ENCODE results near the gene SEC63. TPM values are rescaled to one million over a fixed set of nuclear protein-coding genes. Genes with fewer than 3 reads are reported as not detected.

SEC63 gene
- total and polyA plus RNA-seq, 4 donors = 20.7 to 69.4 (median 27.4) TPM

GRCh38 chr6:107822176-107823046, 135.6 kb downstream of the SEC63 start (continued):
- TF ChIP-seq, protein P1, sequence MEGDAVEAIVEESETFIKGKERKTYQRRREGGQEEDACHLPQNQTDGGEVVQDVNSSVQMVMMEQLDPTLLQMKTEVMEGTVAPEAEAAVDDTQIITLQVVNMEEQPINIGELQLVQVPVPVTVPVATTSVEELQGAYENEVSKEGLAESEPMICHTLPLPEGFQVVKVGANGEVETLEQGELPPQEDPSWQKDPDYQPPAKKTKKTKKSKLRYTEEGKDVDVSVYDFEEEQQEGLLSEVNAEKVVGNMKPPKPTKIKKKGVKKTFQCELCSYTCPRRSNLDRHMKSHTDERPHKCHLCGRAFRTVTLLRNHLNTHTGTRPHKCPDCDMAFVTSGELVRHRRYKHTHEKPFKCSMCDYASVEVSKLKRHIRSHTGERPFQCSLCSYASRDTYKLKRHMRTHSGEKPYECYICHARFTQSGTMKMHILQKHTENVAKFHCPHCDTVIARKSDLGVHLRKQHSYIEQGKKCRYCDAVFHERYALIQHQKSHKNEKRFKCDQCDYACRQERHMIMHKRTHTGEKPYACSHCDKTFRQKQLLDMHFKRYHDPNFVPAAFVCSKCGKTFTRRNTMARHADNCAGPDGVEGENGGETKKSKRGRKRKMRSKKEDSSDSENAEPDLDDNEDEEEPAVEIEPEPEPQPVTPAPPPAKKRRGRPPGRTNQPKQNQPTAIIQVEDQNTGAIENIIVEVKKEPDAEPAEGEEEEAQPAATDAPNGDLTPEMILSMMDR (IDR thresholded peaks at IDR 0.05; ENCODE audit: low read depth, low read length, missing input control) = no peak
- TF ChIP-seq ATF3 (IDR thresholded peaks at IDR 0.05) = no peak
- TF ChIP-seq YY1 (IDR thresholded peaks at IDR 0.05) = peak; percentile 8
- no peak for TF ChIP-seq FOXA1 (IDR thresholded peaks at IDR 0.05)
- TF ChIP-seq FOXA2 (IDR thresholded peaks at IDR 0.05) = no peak
- TF ChIP-seq GABPA (IDR thresholded peaks at IDR 0.05 in 1 of 2, conservative IDR thresholded peaks at IDR 0.05 in 1 of 2) = no peak
- no peak for TF ChIP-seq SP1 (IDR thresholded peaks at IDR 0.05)
- TF ChIP-seq HNF4A (conservative IDR thresholded peaks at IDR 0.05) = peak in 1 of 2 donors; percentile 16
- TF ChIP-seq NR2F2 (IDR thresholded peaks at IDR 0.05) = no peak
- TF ChIP-seq EGR1 (IDR thresholded peaks at IDR 0.05; ENCODE audit: low read depth in 2 of 2) = no peak

DNA sequence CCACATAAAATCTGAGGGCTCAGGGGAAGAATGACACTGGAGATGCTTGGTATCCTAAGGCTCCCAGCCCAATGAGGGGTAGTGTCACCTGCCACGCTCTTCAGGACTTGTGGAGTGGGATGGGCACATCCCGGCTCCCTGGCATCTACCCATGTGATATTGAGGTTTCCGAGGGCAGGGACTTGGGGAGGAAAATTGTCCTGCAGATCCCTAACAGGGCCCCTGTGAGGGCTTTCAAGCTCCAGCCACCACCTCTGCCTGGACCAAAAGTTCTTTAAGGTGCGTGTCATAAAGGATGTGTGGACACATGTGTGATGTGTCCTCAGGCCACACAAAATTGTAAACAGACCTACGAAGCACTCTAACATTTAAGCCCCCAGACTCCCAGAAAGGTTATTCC, 136.4 kb downstream of the SEC63 start:
- peaks cover 18 to 59% (median 44%) of the 10 kb centered on the region in 4 donors for H3K4me1 ChIP-seq (ENCODE audit: control insufficient read depth in 4 of 4, insufficient read depth in 4 of 4, low read length in 3 of 4)
- TF ChIP-seq, protein P2, sequence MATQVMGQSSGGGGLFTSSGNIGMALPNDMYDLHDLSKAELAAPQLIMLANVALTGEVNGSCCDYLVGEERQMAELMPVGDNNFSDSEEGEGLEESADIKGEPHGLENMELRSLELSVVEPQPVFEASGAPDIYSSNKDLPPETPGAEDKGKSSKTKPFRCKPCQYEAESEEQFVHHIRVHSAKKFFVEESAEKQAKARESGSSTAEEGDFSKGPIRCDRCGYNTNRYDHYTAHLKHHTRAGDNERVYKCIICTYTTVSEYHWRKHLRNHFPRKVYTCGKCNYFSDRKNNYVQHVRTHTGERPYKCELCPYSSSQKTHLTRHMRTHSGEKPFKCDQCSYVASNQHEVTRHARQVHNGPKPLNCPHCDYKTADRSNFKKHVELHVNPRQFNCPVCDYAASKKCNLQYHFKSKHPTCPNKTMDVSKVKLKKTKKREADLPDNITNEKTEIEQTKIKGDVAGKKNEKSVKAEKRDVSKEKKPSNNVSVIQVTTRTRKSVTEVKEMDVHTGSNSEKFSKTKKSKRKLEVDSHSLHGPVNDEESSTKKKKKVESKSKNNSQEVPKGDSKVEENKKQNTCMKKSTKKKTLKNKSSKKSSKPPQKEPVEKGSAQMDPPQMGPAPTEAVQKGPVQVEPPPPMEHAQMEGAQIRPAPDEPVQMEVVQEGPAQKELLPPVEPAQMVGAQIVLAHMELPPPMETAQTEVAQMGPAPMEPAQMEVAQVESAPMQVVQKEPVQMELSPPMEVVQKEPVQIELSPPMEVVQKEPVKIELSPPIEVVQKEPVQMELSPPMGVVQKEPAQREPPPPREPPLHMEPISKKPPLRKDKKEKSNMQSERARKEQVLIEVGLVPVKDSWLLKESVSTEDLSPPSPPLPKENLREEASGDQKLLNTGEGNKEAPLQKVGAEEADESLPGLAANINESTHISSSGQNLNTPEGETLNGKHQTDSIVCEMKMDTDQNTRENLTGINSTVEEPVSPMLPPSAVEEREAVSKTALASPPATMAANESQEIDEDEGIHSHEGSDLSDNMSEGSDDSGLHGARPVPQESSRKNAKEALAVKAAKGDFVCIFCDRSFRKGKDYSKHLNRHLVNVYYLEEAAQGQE (IDR thresholded peaks at IDR 0.05) = no peak
- TF ChIP-seq FOXA1 (IDR thresholded peaks at IDR 0.05) = no peak

DNA sequence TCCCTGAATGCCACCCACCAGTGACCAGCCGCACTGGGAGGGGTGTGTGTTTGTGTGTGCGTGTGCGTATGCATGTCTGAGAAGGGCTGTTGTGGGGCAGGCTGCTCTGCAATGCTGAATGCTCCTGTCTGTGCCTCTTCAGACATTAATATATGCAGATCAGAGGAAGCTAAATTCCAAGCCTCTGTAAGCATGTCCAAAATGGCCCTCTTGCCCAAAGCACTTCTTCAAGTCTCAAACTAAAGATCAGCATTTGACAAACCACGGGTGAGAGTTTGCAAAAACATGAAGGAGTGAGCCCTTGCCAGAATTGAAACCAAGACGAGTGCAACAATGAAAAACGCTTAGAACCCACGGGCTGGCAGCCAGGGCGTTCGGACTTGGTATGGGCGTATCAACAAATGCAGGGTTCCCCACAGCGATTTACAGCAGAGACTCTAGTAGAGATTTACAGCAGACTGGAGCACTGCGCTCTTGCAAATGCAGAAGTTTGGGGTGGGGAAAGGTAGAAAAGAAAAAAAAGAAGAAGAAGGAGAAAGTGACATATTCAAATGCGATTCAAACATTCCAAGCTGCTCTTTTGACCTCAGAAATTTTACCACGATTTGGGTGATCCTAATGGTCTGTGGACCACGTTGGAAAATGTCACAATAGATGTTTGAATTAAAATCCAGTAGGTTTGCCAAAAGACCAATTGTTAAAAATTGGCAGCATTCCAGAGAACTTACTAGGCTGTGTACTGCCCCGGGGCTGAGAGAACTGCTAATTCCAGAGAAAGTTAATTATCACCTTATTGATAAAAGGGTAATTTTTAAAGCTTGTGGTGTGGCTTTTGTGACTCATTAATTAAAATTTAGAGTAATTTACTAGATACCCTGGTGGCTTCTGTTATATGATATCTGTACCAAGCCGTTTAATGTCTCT, 137.4 kb downstream of the SEC63 start:
- Histone ChIP-seq H3K4me3 (ENCODE audit: low read depth in 1 of 3, low read length in 3 of 3) (peak overlapping the region in 1 of 3 donors; percentile 1), H3K4me1 (ENCODE audit: control insufficient read depth in 4 of 4, insufficient read depth in 4 of 4, low read length in 3 of 4) (peaks cover 25 to 66% (median 50%) of the 10 kb centered on the region in 4 donors), H3K9ac (ENCODE audit: low read depth in 1 of 2, low read length in 2 of 2) (peak overlapping the region in 1 of 2 donors; percentile 9), H3K36me3 (ENCODE audit: control insufficient read depth in 4 of 4, insufficient read depth in 3 of 4, low read depth in 1 of 4, low read length in 3 of 4) (no peaks in the 10 kb centered on the region), H3K27ac (ENCODE audit: low read depth in 1 of 2, low read length in 2 of 2) (peak overlapping the region; percentile 29 to 36), H3K9me3 (ENCODE audit: control insufficient read depth in 4 of 4, low read length in 3 of 4) (no peaks in the 10 kb centered on the region), H3K27me3 (ENCODE audit: control insufficient read depth in 4 of 4, insufficient read depth in 4 of 4, low read length in 3 of 4) (no peaks in the 10 kb centered on the region)
- WGBS = 38% methylated on average over 17 of the region's 17 CpGs
- DNase-seq (ENCODE audit: low spot score) = no peak
- TF ChIP-seq ZBTB33 (IDR thresholded peaks at IDR 0.05) (no peak), ATF3 (IDR thresholded peaks at IDR 0.05) (no peak), HNF4G (IDR thresholded peaks at IDR 0.05) (no peak), MAX (IDR thresholded peaks at IDR 0.05) (no peak), EGR1 (IDR thresholded peaks at IDR 0.05; ENCODE audit: low read depth in 2 of 2) (no peak), TAF1 (conservative IDR thresholded peaks at IDR 0.05) (no peak), HNF4A (conservative IDR thresholded peaks at IDR 0.05) (peak; percentile 31 to 62), RAD21 (IDR thresholded peaks at IDR 0.05) (no peak), RXRA (IDR thresholded peaks at IDR 0.05) (peak in 1 of 2 donors; percentile 58), GABPA (IDR thresholded peaks at IDR 0.05 in 1 of 2, conservative IDR thresholded peaks at IDR 0.05 in 1 of 2) (peak in 1 of 2 donors; percentile 14)

More for the DNA sequence above, 136.4 kb downstream of the SEC63 start:
- Histone ChIP-seq H3K9me3 (ENCODE audit: control insufficient read depth in 4 of 4, low read length in 3 of 4) (no peaks in the 10 kb centered on the region), H3K36me3 (ENCODE audit: control insufficient read depth in 4 of 4, insufficient read depth in 3 of 4, low read depth in 1 of 4, low read length in 3 of 4) (no peaks in the 10 kb centered on the region), H3K27me3 (ENCODE audit: control insufficient read depth in 4 of 4, insufficient read depth in 4 of 4, low read length in 3 of 4) (no peaks in the 10 kb centered on the region), H3K9ac (ENCODE audit: low read depth in 1 of 2, low read length in 2 of 2) (peak overlapping the region; percentile 6 to 9), H3K27ac (ENCODE audit: low read depth in 1 of 2, low read length in 2 of 2) (peak overlapping the region; percentile 9 to 36), H3K4me3 (ENCODE audit: low read depth in 1 of 3, low read length in 3 of 3) (no peak overlapping the region)
- no peak for DNase-seq (ENCODE audit: low spot score)
- WGBS = 63% methylated on average over 5 of the region's 5 CpGs

Measured in liver (tissue), 9 donors.